Kidney (tissue), 14 donors: ENCODE measurements around the gene ITPKB. TPM values are rescaled to one million over a fixed set of nuclear protein-coding genes. Genes with fewer than 3 reads are reported as not detected.
"Not testable (repeated sequence)": the region's sequence is repeated elsewhere in the genome, so short reads cannot be mapped to it uniquely, and the experiment has no call there.

Source experiments
- DNase-seq, 5 donors: peaks; one replicate each; pipeline ENCODE4 v3.0.0-alpha.2; 2013 to 2020
- FAIRE-seq: peaks from 2 replicates; lab custom pipeline; 2012; peaks lifted over from hg19 to GRCh38; lab: Jason Lieb, UNC
- H3K27ac ChIP-seq, 2 donors: one replicate each; pipeline ENCODE4 v1.7.0; 2013; ENCODE audit warnings: low read depth in 2 of 2, low read length in 2 of 2, inconsistent platforms in 1 of 2
- H3K27me3 ChIP-seq: one replicate; pipeline ENCODE4 v1.7.1; 2013; ENCODE audit warnings: low read length, inconsistent platforms; ENCODE audit not compliant: control insufficient read depth, insufficient read depth
- H3K36me3 ChIP-seq, 3 donors: one replicate each; pipeline versions ENCODE4 v1.7.0 to v1.7.1; 2013; ENCODE audit warnings: low read length in 3 of 3, control low read depth in 1 of 3, inconsistent platforms in 1 of 3; ENCODE audit not compliant: insufficient read depth in 3 of 3, control insufficient read depth in 2 of 3
- H3K4me1 ChIP-seq, 3 donors: one replicate each; pipeline versions ENCODE4 v1.7.0 to v1.7.1; 2013; ENCODE audit warnings: low read length in 3 of 3, inconsistent platforms in 1 of 3, low read depth in 1 of 3; ENCODE audit not compliant: control insufficient read depth in 2 of 3, insufficient read depth in 2 of 3
- H3K4me3 ChIP-seq, 3 donors: one replicate each; pipeline versions ENCODE4 v1.7.0 to v1.8.1; 2013; ENCODE audit warnings: low read length in 3 of 3, control low read depth in 1 of 3, inconsistent platforms in 1 of 3
- H3K9ac ChIP-seq, 3 donors: one replicate each; pipeline versions ENCODE4 v1.7.0 to v1.7.1; 2013; ENCODE audit warnings: low read length in 3 of 3, control low read depth in 1 of 3, inconsistent platforms in 1 of 3
- H3K9me3 ChIP-seq, 3 donors: one replicate each; pipeline versions ENCODE4 v1.7.0 to v1.7.1; 2013; ENCODE audit warnings: low read length in 3 of 3, control low read depth in 1 of 3, inconsistent platforms in 1 of 3; ENCODE audit not compliant: control insufficient read depth in 2 of 3, insufficient read depth in 1 of 3
- intact Hi-C: fragments of 100-400 bp; cut with DNase I; formaldehyde crosslinking; loops from one replicate; pipeline ENCODE4 v1.11.1; 2022
- polyA plus RNA-seq: library from polyadenylated mRNA; stranded (reverse); fragments of 350-450 nt; fragmentation: Illumina TruSeq; extraction: RNeasy Lipid Tissue Mini Kit (QIAGEN cat#74804); gene quantifications from one replicate; pipeline ENCODE4 v1.2.3, GENCODE V29; 2014; ENCODE audit warnings: low read depth, low replicate concordance; ENCODE audit not compliant: insufficient read depth
- total RNA-seq: library from RNA; stranded (reverse); fragmentation: NEBNext Ultra II Directional; extraction: Animal tissue kit (Norgen Biotek cat#: 25700); gene quantifications from one replicate; pipeline ENCODE4 v1.2.1, GENCODE V29; 2021
- TF ChIP-seq, protein P1 (sequence below): IDR thresholded peaks from 3 replicates; pipeline ENCODE4 v1.5.1; 2012; ENCODE audit warnings: mild to moderate bottlenecking, moderate library complexity, borderline replicate concordance; ENCODE audit not compliant: insufficient read depth; ENCODE audit errors: extremely low read depth
- donor health status: control.
- donor health status: control.
- donor health status: control.
- donor health status: control.
- donor health status: control.
- donor health status: DM: yes; HTN: yes; CAD: no.
- donor health status: Normal renal cell carcinoma (clear cell type).

ITPKB gene
- total and polyA plus RNA-seq, 2 donors from 2014 or later = 20.2 to 39.3 TPM

DNA sequence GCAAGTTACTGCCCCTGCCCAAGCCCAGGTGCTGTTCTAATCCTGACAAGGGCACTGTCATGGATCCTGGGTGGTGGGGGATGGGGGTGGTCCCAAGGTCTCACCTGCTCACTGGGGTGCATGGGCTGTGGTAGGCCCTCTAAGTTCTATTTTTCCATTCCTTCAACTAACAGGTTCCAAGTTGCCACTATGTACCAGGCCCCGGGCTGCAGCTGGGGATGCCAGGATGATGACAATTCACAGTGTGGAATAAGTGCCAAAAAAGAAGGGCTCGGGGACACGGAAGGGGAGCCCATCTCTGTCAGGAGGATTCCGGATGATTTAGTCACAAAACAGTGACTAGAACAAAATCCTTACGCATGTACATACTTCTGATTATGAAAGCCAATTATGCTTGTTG, 114.6 kb downstream of the ITPKB start:
- intact Hi-C loops = no loop called here
- TF ChIP-seq, protein P1, sequence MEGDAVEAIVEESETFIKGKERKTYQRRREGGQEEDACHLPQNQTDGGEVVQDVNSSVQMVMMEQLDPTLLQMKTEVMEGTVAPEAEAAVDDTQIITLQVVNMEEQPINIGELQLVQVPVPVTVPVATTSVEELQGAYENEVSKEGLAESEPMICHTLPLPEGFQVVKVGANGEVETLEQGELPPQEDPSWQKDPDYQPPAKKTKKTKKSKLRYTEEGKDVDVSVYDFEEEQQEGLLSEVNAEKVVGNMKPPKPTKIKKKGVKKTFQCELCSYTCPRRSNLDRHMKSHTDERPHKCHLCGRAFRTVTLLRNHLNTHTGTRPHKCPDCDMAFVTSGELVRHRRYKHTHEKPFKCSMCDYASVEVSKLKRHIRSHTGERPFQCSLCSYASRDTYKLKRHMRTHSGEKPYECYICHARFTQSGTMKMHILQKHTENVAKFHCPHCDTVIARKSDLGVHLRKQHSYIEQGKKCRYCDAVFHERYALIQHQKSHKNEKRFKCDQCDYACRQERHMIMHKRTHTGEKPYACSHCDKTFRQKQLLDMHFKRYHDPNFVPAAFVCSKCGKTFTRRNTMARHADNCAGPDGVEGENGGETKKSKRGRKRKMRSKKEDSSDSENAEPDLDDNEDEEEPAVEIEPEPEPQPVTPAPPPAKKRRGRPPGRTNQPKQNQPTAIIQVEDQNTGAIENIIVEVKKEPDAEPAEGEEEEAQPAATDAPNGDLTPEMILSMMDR = no peak
- FAIRE-seq = no peak
- no peaks in the 10 kb centered on the region for H3K27me3 ChIP-seq
- no peak overlapping the region for H3K27ac ChIP-seq
- H3K36me3 ChIP-seq = no peaks in the 10 kb centered on the region
- H3K9ac ChIP-seq = no peak overlapping the region
- peaks cover 0 to 10% (median 0%) of the 10 kb centered on the region in 3 donors for H3K9me3 ChIP-seq
- no peak overlapping the region for H3K4me3 ChIP-seq
- peak in 1 of 5 donors; percentile 30 for DNase-seq
- no peaks in the 10 kb centered on the region for H3K4me1 ChIP-seq

DNA sequence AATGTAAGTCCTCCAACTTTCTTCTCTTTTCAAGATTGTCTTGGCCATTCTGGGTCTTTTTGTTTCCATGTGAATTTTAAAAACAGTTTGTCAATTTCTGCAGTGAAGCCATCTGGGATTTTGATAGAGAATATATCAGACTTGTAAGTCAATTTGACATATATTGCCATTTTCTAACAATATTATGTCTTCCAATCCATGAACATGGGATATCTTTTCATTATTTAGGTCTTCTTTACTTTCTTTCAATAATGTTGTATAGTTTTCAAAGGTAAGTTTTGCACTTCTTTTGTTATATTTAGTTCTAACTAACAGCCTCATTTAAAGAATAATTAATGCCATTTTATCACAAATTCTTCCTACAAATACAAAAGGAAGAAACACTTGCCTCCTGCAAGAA, 117.1 kb downstream of the ITPKB start:
- Histone ChIP-seq H3K27ac (no peak overlapping the region), H3K27me3 (no peaks in the 10 kb centered on the region), H3K9me3 (peaks cover 0 to 10% (median 0%) of the 10 kb centered on the region in 3 donors), H3K9ac (no peak overlapping the region), H3K36me3 (no peaks in the 10 kb centered on the region), H3K4me1 (no peaks in the 10 kb centered on the region), H3K4me3 (no peak overlapping the region)
- TF ChIP-seq, protein P1 = no peak
- no peak for FAIRE-seq
- DNase-seq = no peak
- intact Hi-C loops = no loop called here

DNA sequence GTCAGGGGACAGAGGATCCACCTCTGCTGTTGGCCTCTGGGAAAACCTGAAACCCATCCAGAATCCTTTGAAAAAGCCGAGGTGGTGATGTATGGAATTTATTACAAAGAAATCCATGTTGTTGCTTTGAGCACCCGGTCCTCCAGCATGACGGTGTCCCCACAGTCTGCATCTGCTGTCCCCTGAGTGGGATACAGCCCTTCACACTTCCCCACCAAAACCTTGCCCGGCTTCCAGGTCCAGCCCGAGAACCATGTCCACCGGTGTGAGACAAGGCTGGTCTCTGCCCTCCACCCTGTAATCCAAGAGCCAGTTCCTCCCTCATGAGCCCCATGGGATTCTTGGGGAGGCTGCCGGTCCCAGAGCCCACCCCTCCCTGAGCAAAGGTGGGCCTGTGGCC, 120.1 kb downstream of the ITPKB start:
- no peak overlapping the region for H3K4me3 ChIP-seq
- TF ChIP-seq, protein P1 = no peak
- FAIRE-seq = no peak
- intact Hi-C loops = no loop called here
- H3K4me1 ChIP-seq = no peaks in the 10 kb centered on the region
- H3K27me3 ChIP-seq = no peaks in the 10 kb centered on the region
- H3K27ac ChIP-seq = no peak overlapping the region
- H3K36me3 ChIP-seq = no peaks in the 10 kb centered on the region
- peak in 1 of 5 donors; percentile 6 for DNase-seq
- H3K9ac ChIP-seq = no peak overlapping the region
- peaks cover 0 to 10% (median 0%) of the 10 kb centered on the region in 3 donors for H3K9me3 ChIP-seq

DNA sequence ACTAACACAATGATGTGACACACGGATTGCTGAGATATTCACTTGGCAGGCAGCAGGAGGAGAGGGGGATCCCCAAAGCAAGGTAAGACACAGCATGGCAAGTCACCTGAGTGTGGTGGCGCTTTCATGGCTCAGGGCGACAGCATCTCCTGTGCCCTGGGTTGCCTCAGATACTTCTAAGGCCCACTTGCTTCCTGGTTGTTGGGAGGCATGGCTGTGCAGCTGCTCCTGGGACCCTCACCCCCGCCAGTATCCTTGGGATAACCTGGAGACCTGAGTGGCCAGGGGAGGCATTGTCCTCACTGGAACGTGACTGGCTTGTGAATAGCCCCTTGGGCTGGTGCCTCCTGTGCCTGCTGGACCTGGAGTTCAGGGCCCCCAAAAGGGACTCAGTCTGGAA, 120.7 kb downstream of the ITPKB start:
- intact Hi-C loops = no loop called here
- H3K27ac ChIP-seq = no peak overlapping the region
- H3K9ac ChIP-seq = no peak overlapping the region
- H3K9me3 ChIP-seq = peaks cover 0 to 10% (median 0%) of the 10 kb centered on the region in 3 donors
- FAIRE-seq (no peak), DNase-seq (peak in 2 of 5 donors; percentile 12 to 43)
- H3K4me1 ChIP-seq = no peaks in the 10 kb centered on the region
- no peaks in the 10 kb centered on the region for H3K27me3 ChIP-seq
- TF ChIP-seq, protein P1 = no peak
- no peaks in the 10 kb centered on the region for H3K36me3 ChIP-seq
- H3K4me3 ChIP-seq = no peak overlapping the region

DNA sequence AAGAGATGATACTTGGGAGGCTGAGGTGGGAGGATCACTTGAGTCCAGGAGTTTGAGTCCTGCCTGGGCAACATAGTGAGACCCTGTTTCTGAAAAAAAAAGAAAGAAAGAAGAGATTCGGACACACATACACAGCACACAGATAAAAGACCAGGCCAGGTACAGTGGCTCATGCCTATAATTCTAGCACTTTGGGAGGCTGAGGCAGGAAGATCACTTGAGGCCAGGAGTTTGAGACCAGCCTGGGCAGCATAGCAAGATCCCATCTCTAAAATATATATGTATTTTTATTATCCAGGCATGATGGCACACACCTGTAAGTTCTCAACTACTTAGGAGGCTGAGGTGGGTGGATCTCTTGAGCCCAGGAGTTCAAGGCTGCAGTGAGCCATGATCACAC, 121.4 kb downstream of the ITPKB start:
- DNase-seq = peak in 1 of 5 donors; percentile 1
- H3K36me3 ChIP-seq, H3K27ac ChIP-seq, H3K9ac ChIP-seq, H3K4me3 ChIP-seq, H3K27me3 ChIP-seq, intact Hi-C loops, H3K4me1 ChIP-seq, H3K9me3 ChIP-seq, FAIRE-seq: not testable (repeated sequence)
